Measurements from ENCODE around the gene CTSO. TPM values are rescaled to one million over a fixed set of nuclear protein-coding genes. Genes with fewer than 3 reads are reported as not detected.

Gene CTSO
- total and polyA plus RNA-seq, 8 donors, result 3.3 to 16.1 (median 8.5) TPM

DNA sequence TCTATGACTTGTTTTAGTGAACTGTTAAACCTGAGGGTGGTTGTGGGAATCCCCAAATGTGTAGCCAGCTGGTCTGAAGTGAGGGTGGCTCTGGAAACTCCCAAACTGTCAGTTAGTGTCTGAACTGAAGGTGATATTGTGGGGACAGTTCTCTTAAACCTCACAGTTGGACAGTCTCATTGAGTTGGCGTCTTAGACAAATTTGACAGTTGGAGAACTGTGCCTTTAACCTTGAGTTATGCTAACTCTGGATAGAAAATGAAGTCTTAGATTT, 20.7 kb upstream of the CTSO start:
- intact Hi-C loops (cut with DNase I), result no loop called here
- TF ChIP-seq, protein P1, sequence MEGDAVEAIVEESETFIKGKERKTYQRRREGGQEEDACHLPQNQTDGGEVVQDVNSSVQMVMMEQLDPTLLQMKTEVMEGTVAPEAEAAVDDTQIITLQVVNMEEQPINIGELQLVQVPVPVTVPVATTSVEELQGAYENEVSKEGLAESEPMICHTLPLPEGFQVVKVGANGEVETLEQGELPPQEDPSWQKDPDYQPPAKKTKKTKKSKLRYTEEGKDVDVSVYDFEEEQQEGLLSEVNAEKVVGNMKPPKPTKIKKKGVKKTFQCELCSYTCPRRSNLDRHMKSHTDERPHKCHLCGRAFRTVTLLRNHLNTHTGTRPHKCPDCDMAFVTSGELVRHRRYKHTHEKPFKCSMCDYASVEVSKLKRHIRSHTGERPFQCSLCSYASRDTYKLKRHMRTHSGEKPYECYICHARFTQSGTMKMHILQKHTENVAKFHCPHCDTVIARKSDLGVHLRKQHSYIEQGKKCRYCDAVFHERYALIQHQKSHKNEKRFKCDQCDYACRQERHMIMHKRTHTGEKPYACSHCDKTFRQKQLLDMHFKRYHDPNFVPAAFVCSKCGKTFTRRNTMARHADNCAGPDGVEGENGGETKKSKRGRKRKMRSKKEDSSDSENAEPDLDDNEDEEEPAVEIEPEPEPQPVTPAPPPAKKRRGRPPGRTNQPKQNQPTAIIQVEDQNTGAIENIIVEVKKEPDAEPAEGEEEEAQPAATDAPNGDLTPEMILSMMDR (IDR thresholded peaks at IDR 0.05), result no peak
- H3K27me3 ChIP-seq, result no peaks in the 10 kb centered on the region
- DNase-seq (no peak), ATAC-seq (peak in 1 of 4 donors; percentile 48), FAIRE-seq (no peak)
- H3K36me3 ChIP-seq, result no peaks in the 10 kb centered on the region
- H3K9me3 ChIP-seq, result no peaks in the 10 kb centered on the region
- H3K27ac ChIP-seq, result no peak overlapping the region
- no peaks in the 10 kb centered on the region for H3K4me1 ChIP-seq
- WGBS, 2 donors, result 50 to 53% methylated on average over 1 of the region's 1 CpG
- no peak overlapping the region for H3K4me3 ChIP-seq

GRCh38 chr4:155973639-155974475, 20.2 kb upstream of the CTSO start:
- no peak for DNase-seq
- no peaks in the 10 kb centered on the region for H3K4me1 ChIP-seq
- FAIRE-seq, result no peak
- H3K9me3 ChIP-seq, result no peaks in the 10 kb centered on the region
- H3K27me3 ChIP-seq, result no peaks in the 10 kb centered on the region
- H3K36me3 ChIP-seq, result no peaks in the 10 kb centered on the region
- no peak for ATAC-seq
- intact Hi-C loops (cut with DNase I), result no loop called here
- no peak overlapping the region for H3K4me3 ChIP-seq
- H3K27ac ChIP-seq, result no peak overlapping the region
- 49 to 59% methylated on average over 8 of the region's 8 CpGs for WGBS, 2 donors
- TF ChIP-seq, protein P1 (IDR thresholded peaks at IDR 0.05), result no peak

DNA sequence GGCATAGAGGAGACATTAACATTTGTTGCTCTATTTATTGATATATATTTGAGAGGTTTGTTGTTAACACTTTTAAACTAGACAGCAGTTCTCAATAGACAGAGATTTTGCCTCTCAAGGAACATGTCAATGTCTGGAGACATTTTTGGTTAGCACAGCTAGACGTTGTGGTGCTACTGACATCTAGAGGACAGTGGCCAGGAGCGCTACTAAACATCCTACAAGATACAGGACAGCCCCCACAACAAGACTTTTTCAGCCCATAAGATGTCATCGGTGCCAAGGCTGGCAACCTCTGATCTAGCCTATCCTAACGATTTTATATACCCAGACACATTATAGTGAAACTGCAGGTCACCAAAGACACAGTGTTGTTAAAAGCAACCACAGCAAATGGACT, 18.4 kb upstream of the CTSO start:
- TF ChIP-seq, protein P1 (IDR thresholded peaks at IDR 0.05), result no peak
- H3K36me3 ChIP-seq, result no peaks in the 10 kb centered on the region
- DNase-seq (no peak), FAIRE-seq (no peak), ATAC-seq (no peak)
- no peak overlapping the region for H3K27ac ChIP-seq
- 37 to 45% methylated on average over 4 of the region's 4 CpGs for WGBS, 2 donors
- H3K4me1 ChIP-seq, result no peaks in the 10 kb centered on the region
- H3K9me3 ChIP-seq, result no peaks in the 10 kb centered on the region
- intact Hi-C loops (cut with DNase I), result no loop called here
- no peak overlapping the region for H3K4me3 ChIP-seq
- no peaks in the 10 kb centered on the region for H3K27me3 ChIP-seq

GRCh38 chr4:155966731-155967395, 13.2 kb upstream of the CTSO start:
- no peaks in the 10 kb centered on the region for H3K4me1 ChIP-seq
- no peaks in the 10 kb centered on the region for H3K27me3 ChIP-seq
- no peak overlapping the region for H3K4me3 ChIP-seq
- no peak for ATAC-seq
- H3K9me3 ChIP-seq, result no peaks in the 10 kb centered on the region
- TF ChIP-seq, protein P1 (IDR thresholded peaks at IDR 0.05), result no peak
- no peak for DNase-seq
- H3K36me3 ChIP-seq, result no peaks in the 10 kb centered on the region
- WGBS, 2 donors, result 61 to 82% methylated on average over 3 of the region's 3 CpGs
- intact Hi-C loops (cut with DNase I), result no loop called here
- no peak overlapping the region for H3K27ac ChIP-seq
- FAIRE-seq, result no peak

GRCh38 chr4:155966171-155966570, 12.5 kb upstream of the CTSO start:
- no peak overlapping the region for H3K27ac ChIP-seq
- TF ChIP-seq, protein P1 (IDR thresholded peaks at IDR 0.05), result no peak
- FAIRE-seq (no peak), DNase-seq (no peak), ATAC-seq (no peak)
- intact Hi-C loops (cut with DNase I), result no loop called here
- 60 to 78% methylated on average over 2 of the region's 2 CpGs for WGBS, 2 donors
- no peaks in the 10 kb centered on the region for H3K36me3 ChIP-seq
- no peaks in the 10 kb centered on the region for H3K27me3 ChIP-seq
- no peaks in the 10 kb centered on the region for H3K9me3 ChIP-seq
- H3K4me1 ChIP-seq, result no peaks in the 10 kb centered on the region
- no peak overlapping the region for H3K4me3 ChIP-seq
